Endodermal cell (in vitro differentiated cells): Measurements from ENCODE around the gene GARNL3. TPM values are rescaled to one million over a fixed set of nuclear protein-coding genes. Genes with fewer than 3 reads are reported as not detected.

Experiments used
- DNase-seq: peaks from one replicate; pipeline ENCODE4 v3.0.0-alpha.2; 2017
- H3K27ac ChIP-seq: 2 replicates; pipeline ENCODE4 v1.5.1; 2013; ENCODE audit warnings: mild to moderate bottlenecking, low read depth, low read length, moderate library complexity
- H3K27me3 ChIP-seq: 2 replicates; pipeline ENCODE4 v1.6.1; 2013; ENCODE audit warnings: mild to moderate bottlenecking, low read length, moderate library complexity; ENCODE audit not compliant: insufficient read depth, control insufficient read depth, poor library complexity, severe bottlenecking
- H3K36me3 ChIP-seq: 2 replicates; pipeline ENCODE4 v1.7.0; 2013; ENCODE audit warnings: mild to moderate bottlenecking, low read length, moderate library complexity; ENCODE audit not compliant: control insufficient read depth, insufficient read depth
- H3K4me1 ChIP-seq: one replicate; pipeline ENCODE4 v1.7.0; 2013; ENCODE audit warnings: low read length; ENCODE audit not compliant: control insufficient read depth, insufficient read depth
- H3K4me3 ChIP-seq: 2 replicates; pipeline ENCODE4 v1.5.1; 2013; ENCODE audit warnings: mild to moderate bottlenecking, low read length, moderate library complexity
- H3K9ac ChIP-seq: 2 replicates; pipeline ENCODE4 v1.6.1; 2013; ENCODE audit warnings: mild to moderate bottlenecking, low read length, moderate library complexity; ENCODE audit not compliant: poor library complexity, severe bottlenecking; ENCODE audit errors: extremely low read depth
- H3K9me3 ChIP-seq: 2 replicates; pipeline ENCODE4 v1.6.1; 2013; ENCODE audit warnings: mild to moderate bottlenecking, low read length, moderate library complexity; ENCODE audit not compliant: control insufficient read depth
- H3K27ac Mint-ChIP-seq: 2 replicates; pipeline ENCODE4 v1.8.0; 2020; ENCODE audit warnings: mixed read lengths
- H3K27me3 Mint-ChIP-seq: 2 replicates; pipeline ENCODE4 v1.8.0; 2021; ENCODE audit warnings: mild to moderate bottlenecking, mixed read lengths; ENCODE audit not compliant: insufficient read depth
- H3K36me3 Mint-ChIP-seq: 2 replicates; pipeline ENCODE4 v1.8.0; 2020; ENCODE audit warnings: low read depth, mixed read lengths
- H3K4me1 Mint-ChIP-seq: 2 replicates; pipeline ENCODE4 v1.8.0; 2020; ENCODE audit warnings: mixed read lengths
- H3K4me3 Mint-ChIP-seq: 2 replicates; pipeline ENCODE4 v1.8.0; 2020; ENCODE audit warnings: mild to moderate bottlenecking, moderate library complexity, mixed read lengths
- H3K9me3 Mint-ChIP-seq: 2 replicates; pipeline ENCODE4 v1.8.0; 2020; ENCODE audit warnings: mild to moderate bottlenecking, mixed read lengths
- WGBS, 2 experiments: methylation state at CpG; one replicate each; pipeline versions ENCODE4 v1.1.5 to v1.1.7; 2013; ENCODE audit warnings: missing lambda C conversion rate in 2 of 2, mixed read lengths in 1 of 2; ENCODE audit not compliant: insufficient coverage in 1 of 2, insufficient read length in 1 of 2; 5-methylcytosine and 5-hydroxymethylcytosine counted together
- total RNA-seq, 2 donors: library from RNA; stranded (reverse); fragmentation: NEBNext Ultra II Directional in 1 of 2; extraction: Animal tissue kit (Norgen Biotek cat#: 25700) in 1 of 2; gene quantifications; 2 replicates in 1 of 2; 3 replicates in 1 of 2; pipeline ENCODE4 v1.2.1, GENCODE V29; 2021
- TF ChIP-seq, protein P1 (sequence below): fragments of 200-600 bp; sonication (generic); conservative IDR thresholded peaks from 2 replicates; pipeline ENCODE4 v1.5.0; 2021; ENCODE audit warnings: antibody characterized with exemption, mild to moderate bottlenecking

The GARNL3 gene
- total RNA-seq, 2 donors from 2014 or later, result 7.2 to 12.8 TPM

GRCh38 chr9:127361561-127361960 is 97.0 kb downstream of the GARNL3 start:
- H3K27me3 Mint-ChIP-seq, result no peaks in the 10 kb centered on the region
- Histone ChIP-seq H3K9me3 (no peaks in the 10 kb centered on the region), H3K9ac (no peak overlapping the region), H3K4me3 (no peak overlapping the region), H3K36me3 (no peaks in the 10 kb centered on the region), H3K27ac (no peak overlapping the region), H3K4me1 (no peaks in the 10 kb centered on the region), H3K27me3 (no peaks in the 10 kb centered on the region)
- no peak overlapping the region for H3K4me3 Mint-ChIP-seq
- TF ChIP-seq, protein P1, sequence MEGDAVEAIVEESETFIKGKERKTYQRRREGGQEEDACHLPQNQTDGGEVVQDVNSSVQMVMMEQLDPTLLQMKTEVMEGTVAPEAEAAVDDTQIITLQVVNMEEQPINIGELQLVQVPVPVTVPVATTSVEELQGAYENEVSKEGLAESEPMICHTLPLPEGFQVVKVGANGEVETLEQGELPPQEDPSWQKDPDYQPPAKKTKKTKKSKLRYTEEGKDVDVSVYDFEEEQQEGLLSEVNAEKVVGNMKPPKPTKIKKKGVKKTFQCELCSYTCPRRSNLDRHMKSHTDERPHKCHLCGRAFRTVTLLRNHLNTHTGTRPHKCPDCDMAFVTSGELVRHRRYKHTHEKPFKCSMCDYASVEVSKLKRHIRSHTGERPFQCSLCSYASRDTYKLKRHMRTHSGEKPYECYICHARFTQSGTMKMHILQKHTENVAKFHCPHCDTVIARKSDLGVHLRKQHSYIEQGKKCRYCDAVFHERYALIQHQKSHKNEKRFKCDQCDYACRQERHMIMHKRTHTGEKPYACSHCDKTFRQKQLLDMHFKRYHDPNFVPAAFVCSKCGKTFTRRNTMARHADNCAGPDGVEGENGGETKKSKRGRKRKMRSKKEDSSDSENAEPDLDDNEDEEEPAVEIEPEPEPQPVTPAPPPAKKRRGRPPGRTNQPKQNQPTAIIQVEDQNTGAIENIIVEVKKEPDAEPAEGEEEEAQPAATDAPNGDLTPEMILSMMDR, result no peak
- WGBS, 2 experiments, result 78 to 95% methylated on average over 3 of the region's 3 CpGs
- no peaks in the 10 kb centered on the region for H3K36me3 Mint-ChIP-seq
- no peaks in the 10 kb centered on the region for H3K4me1 Mint-ChIP-seq
- DNase-seq, result no peak
- H3K27ac Mint-ChIP-seq, result no peak overlapping the region
- no peaks in the 10 kb centered on the region for H3K9me3 Mint-ChIP-seq

DNA sequence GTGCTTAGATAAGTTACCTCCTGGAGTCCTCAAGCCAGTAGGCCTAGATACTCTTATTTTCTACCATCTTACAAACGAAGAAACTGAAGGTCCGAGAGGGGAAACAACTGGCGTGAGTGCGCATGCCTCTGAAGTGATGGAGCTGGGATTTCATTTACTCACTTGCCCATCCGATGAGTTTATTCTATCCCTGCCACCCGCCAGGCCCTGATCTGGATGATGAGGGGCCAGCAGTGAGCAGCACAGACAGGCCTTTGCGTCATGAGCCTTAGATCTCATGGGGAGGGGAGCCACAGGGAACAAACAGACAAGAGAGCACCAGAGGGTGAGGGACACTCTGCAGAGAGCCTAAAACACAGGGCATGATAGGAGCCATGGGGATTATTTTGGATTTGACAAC is 98.3 kb downstream of the GARNL3 start:
- Mint-ChIP-seq H3K27ac (no peak overlapping the region), H3K36me3 (no peaks in the 10 kb centered on the region), H3K9me3 (no peaks in the 10 kb centered on the region), H3K4me1 (no peaks in the 10 kb centered on the region), H3K27me3 (no peaks in the 10 kb centered on the region), H3K4me3 (no peak overlapping the region)
- H3K4me1 ChIP-seq, result no peaks in the 10 kb centered on the region
- no peak overlapping the region for H3K4me3 ChIP-seq
- TF ChIP-seq, protein P1, result no peak
- H3K9ac ChIP-seq, result no peak overlapping the region
- WGBS, 2 experiments, result 96 to 98% methylated on average over 7 of the region's 7 CpGs
- H3K9me3 ChIP-seq, result no peaks in the 10 kb centered on the region
- H3K36me3 ChIP-seq, result no peaks in the 10 kb centered on the region
- H3K27ac ChIP-seq, result no peak overlapping the region
- no peaks in the 10 kb centered on the region for H3K27me3 ChIP-seq
- no peak for DNase-seq

GRCh38 chr9:127365461-127365860 is 100.9 kb downstream of the GARNL3 start:
- Histone ChIP-seq H3K4me3 (no peak overlapping the region), H3K9me3 (no peaks in the 10 kb centered on the region), H3K27me3 (no peaks in the 10 kb centered on the region), H3K9ac (no peak overlapping the region), H3K4me1 (no peaks in the 10 kb centered on the region), H3K36me3 (no peaks in the 10 kb centered on the region), H3K27ac (no peak overlapping the region)
- Mint-ChIP-seq H3K27me3 (no peaks in the 10 kb centered on the region), H3K36me3 (no peaks in the 10 kb centered on the region), H3K27ac (no peak overlapping the region), H3K9me3 (no peaks in the 10 kb centered on the region), H3K4me1 (no peaks in the 10 kb centered on the region), H3K4me3 (no peak overlapping the region)
- TF ChIP-seq, protein P1, result no peak
- no peak for DNase-seq
- WGBS, 2 experiments, result 91 to 96% methylated on average over 4 to 10 of the region's 10 CpGs
